ENCODE results near the gene SCAANT1. TPM values are rescaled to one million over a fixed set of nuclear protein-coding genes. Genes with fewer than 3 reads are reported as not detected.

Gene SCAANT1
- total RNA-seq, 1 donor from 2014 or later, result not detected

DNA sequence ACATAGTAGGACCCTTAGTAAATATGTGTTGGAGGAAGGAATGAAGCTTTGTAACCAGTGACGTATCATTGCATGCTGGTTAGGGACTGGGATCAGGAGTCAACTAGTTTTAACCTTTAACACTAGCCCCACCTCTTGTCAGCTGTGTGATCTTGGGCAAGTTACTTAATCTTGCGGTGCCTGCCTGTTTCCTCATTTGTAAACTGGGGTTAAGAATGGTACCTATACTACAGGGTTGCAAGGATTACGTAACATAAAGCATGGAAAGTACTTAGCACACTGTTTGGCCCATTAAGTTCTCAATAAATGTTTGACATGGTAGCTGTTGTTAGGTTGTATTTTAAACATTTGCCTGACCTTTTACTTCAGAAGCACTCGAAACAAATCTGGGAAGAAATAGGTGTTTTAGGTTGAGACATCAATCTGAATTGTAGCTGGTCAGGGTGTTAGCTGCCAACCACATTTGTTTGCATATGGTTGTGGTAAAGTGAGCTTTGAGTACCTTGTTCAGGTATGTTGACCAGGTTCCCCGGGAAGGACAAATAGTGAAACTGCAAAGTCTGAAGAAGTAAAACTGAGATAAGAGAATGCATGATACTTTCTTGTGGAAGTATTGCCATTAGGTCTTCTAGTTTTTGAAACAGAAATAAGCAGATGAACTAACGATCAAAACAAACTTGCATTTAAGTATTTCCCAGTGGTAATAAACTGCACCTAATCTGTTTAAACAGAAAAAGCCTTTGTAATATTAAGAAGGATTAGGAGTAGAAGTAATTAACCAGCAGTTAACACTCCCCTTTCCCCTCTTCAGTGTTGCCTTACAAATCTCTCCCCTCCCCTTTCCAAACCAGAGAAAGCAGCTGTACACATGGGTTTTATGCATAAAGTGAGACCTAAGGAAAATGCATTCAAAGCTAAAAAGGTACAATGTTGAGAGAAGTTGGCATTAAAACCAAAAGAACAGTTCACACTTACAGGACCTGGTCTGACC, 25.8 kb upstream of the SCAANT1 start:
- intact Hi-C loops (cut with DNase I), result no loop called here
- DNase-seq (ENCODE audit: low spot score), result no peak
- ATAC-seq, result no peak

DNA sequence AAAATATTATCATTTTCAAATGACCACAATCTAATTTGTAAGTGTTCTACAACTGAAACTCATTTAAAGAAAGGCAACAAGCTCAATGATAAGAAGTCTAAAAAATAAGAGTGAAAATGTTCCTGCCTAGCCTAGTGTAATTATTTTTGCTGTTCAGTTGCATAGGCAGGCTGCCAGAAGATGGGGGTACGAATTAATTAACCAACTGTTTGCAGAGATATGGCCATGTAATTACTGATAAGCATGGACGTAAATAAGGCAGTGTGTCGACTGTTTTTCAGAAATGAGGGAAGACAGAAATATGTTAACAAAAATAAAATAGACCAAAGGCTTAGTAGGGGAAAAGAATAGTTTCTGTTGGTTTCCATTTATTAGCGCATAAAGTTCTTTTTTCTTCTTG, 24.7 kb upstream of the SCAANT1 start:
- DNase-seq (ENCODE audit: low spot score) (no peak), ATAC-seq (no peak)
- intact Hi-C loops (cut with DNase I), result no loop called here

- DNase-seq (ENCODE audit: low spot score), result no peak
- intact Hi-C loops (cut with DNase I), result no loop called here
- no peak for ATAC-seq
Measured at GRCh38 chr3:63934041-63934866, 22.1 kb upstream of the SCAANT1 start.

GRCh38 chr3:63933459-63933858, 21.3 kb upstream of the SCAANT1 start:
- no peak for ATAC-seq
- intact Hi-C loops (cut with DNase I), result no loop called here
- DNase-seq (ENCODE audit: low spot score), result no peak

GRCh38 chr3:63932509-63933212, 20.5 kb upstream of the SCAANT1 start:
- ATAC-seq (no peak), DNase-seq (ENCODE audit: low spot score) (no peak)
- intact Hi-C loops (cut with DNase I), result no loop called here

- DNase-seq (ENCODE audit: low spot score), result no peak
- ATAC-seq, result no peak
- intact Hi-C loops (cut with DNase I), result no loop called here
Measured at GRCh38 chr3:63931290-63931689, 19.1 kb upstream of the SCAANT1 start.

DNA sequence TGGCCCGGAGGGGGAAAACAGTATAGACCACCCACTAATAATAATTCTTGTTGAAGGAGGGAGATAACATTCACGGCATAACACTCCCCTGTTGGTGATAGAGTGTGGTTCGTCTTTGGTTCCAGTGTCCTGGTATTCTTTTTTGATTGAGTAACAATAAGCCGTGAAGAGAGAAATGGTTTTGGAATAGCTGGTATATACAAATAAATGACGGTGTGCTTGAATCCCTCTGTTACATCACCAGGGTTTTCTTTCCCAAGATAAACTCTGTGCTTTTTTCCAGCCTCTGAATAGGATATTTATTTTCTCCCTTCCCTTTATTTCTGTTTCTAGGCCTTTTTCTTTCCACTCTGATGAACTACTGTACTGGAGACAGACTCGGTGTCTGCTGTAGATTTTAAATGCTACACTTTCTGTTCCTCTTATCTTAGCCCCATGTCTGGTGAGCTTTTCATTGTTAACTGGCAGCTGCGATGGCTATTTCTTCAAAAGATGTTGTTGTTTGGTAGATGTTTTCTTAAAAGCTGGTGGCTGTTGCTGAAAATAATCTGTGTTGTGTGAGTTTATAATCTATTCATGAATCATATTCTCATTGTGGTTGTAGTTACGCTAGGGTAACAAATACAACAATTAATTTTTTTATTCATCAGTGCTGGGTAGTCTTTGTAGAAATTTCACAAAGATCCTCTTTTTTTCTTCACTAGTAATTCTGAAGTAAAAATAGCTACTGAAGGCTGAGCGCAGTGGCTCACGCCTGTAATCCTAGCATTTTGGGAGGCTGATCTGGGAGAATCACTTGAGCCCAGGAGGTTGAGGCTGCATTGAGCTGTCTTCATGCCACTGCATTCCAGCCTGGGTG, 15.5 kb upstream of the SCAANT1 start:
- ATAC-seq, result peak; percentile 34
- DNase-seq (ENCODE audit: low spot score), result no peak
- intact Hi-C loops (cut with DNase I), result no loop called here

DNA sequence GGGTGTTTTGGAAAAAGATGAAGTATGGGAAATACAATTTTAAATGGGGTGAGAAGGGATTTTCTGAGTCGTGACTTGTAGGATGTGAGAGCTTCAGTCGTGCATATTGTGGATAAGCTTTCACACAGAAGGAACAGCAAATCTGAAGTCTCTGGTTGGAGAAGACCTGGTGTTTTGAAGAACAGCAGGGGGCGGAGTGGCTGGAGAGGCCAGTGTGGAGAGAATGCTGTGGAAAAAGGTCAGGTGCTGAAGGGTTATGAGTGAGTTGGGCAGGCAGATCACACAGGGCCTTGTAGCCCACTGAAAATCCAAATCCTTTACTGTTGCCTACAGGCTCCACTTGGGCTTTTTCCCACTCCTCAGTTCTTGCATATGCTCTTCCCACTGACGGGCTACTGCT, 14.1 kb upstream of the SCAANT1 start:
- ATAC-seq, result no peak
- intact Hi-C loops (cut with DNase I), result no loop called here
- DNase-seq (ENCODE audit: low spot score), result no peak

- ATAC-seq (no peak), DNase-seq (ENCODE audit: low spot score) (no peak)
- intact Hi-C loops (cut with DNase I), result no loop called here
Measured at GRCh38 chr3:63922491-63923199, 10.5 kb upstream of the SCAANT1 start.

DNA sequence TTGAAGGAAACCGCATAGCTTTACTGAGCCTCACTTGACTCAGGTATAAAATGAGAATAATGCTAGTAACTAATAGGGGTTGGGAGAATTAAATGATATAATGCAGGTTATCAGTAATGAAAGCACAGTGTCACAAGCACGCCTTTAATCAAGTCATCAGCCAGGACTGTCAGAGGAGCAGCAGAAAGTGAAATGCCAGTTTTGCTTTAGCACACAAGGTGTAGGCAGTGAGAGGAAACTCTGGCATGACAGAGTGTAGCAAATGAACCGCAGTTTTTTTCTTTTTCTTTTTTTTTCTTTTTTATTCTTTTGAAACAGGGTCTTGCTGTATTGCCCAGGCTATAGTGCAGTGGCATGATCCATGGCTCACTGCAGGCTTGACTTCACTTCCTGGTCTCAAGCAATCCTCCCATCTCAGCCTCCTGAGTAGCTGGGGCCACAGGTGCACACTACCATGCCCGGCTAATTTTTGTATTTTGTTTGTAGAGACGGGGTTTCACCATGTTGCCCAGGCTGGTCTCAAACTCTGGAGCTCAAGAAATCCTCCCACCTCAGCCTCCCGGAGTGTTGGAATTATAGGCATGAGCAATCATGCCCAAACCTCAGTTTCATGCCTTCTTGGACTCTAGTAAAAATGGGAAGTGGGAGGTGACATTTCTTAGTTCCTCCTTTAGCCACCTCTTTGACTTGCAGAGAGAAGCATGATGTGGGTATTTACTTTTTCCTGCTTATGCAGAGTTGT, 9.7 kb upstream of the SCAANT1 start:
- DNase-seq (ENCODE audit: low spot score) (no peak), ATAC-seq (peak; percentile 64)
- intact Hi-C loops (cut with DNase I), result no loop called here

- DNase-seq (ENCODE audit: low spot score) (no peak), ATAC-seq (no peak)
- intact Hi-C loops (cut with DNase I), result no loop called here
Measured at GRCh38 chr3:63920001-63920400, 7.8 kb upstream of the SCAANT1 start.

DNA sequence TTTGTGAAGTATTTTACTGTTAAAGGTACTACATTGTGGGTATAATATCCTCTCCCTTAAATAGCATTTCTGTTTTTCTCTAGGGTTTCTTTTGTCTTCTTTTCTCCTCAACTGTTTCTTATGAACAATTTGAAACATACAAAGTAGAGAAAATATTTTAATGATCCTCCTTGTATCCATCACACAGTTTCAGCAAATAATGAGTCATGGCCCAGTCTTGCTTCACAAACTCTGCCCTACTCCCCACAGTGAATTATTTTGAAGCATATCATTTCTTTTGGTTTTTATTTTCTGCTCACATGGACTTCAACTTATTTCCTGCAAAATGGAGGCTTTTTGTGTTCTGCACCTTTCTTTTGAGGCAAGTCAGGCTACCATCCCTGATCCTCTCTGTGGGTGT, 6.1 kb upstream of the SCAANT1 start:
- intact Hi-C loops (cut with DNase I), result no loop called here
- no peak for DNase-seq (ENCODE audit: low spot score)

GRCh38 chr3:63914312-63914711, 2.1 kb upstream of the SCAANT1 start:
- intact Hi-C loops (cut with DNase I), result no loop called here
- DNase-seq (ENCODE audit: low spot score) (no peak), ATAC-seq (no peak)

More for the DNA sequence above, 6.1 kb upstream of the SCAANT1 start:
- no peak for ATAC-seq

- intact Hi-C loops (cut with DNase I), result no loop called here
- ATAC-seq (peak; percentile 75), DNase-seq (ENCODE audit: low spot score) (peak; percentile 79)
Measured at GRCh38 chr3:63912768-63913588, 795 bp upstream of the SCAANT1 start.

- ATAC-seq, result peak; percentile 12
- DNase-seq (ENCODE audit: low spot score), result no peak
- intact Hi-C loops (cut with DNase I), result no loop called here
Measured at GRCh38 chr3:63911509-63911872, 692 bp downstream of the SCAANT1 start.

DNA sequence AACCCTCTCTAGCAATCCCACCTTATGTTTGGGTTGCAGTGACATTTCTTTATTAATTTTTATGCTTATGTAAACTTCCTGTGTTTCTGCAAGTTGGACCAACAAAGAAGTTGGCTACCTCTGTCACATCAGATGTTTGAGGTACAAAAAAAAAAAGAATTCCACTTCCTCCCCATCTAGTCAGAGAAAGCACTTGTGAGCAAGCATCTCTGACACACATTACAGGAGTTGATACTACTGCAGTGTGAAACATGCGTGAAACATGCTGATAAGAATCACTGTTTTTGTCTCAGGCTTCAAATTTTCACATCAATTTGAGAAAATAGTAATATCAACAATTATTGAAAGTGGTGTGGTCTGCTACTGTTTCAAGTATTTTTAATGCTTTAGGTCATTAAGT, 1.3 kb downstream of the SCAANT1 start:
- no peak for ATAC-seq
- intact Hi-C loops (cut with DNase I), result no loop called here
- no peak for DNase-seq (ENCODE audit: low spot score)

DNA sequence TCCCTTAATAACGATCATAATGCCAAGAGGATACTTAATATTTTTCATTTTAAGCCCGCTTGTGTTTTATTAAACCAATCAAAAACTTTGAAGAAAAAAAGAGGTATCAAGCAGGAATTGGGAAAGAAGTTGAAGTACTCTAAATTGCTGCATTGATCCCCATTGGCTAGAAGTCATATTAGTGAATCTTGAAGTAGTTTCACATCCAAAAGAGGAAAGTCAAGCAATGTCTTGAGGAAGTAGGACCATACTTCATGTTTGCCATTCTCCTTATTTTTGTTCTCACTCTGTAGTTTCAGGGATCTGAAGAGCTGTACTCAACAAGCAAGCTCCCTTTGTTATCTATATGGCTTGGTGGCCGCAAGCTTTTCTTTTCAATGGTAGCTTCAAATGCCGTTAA, 2.2 kb downstream of the SCAANT1 start:
- intact Hi-C loops (cut with DNase I), result no loop called here
- ATAC-seq (no peak), DNase-seq (ENCODE audit: low spot score) (no peak)

All from sciatic nerve (tissue), 2 donors.